PC-9 (cell line): ENCODE data around the gene LARP4B. TPM values are rescaled to one million over a fixed set of nuclear protein-coding genes. Genes with fewer than 3 reads are reported as not detected.

Source experiments
- BruUV-seq: library from RNA; stranded (reverse); fragments of 400-500 nt; replicated peaks from 2 replicates; lab custom pipeline; 2021; lab: Mats Ljungman, UMichigan
- CTCF ChIA-PET: fragments of 300-600 bp; sonication (Branson Sonifier 250); formaldehyde crosslinking; loops from one replicate; lab custom pipeline; 2022; ENCODE audit warnings: antibody characterized with exemption; lab: Charles Lee
- POLR2A ChIA-PET: fragments of 300-600 bp; sonication (Branson Sonifier 250); formaldehyde crosslinking; loops from one replicate; lab custom pipeline; 2022; ENCODE audit warnings: antibody characterized with exemption; ENCODE audit not compliant: unreplicated experiment; lab: Charles Lee
- DNase-seq, 2 experiments: peaks; one replicate each; pipeline versions ENCODE4 v3.0.0 to v3.0.0-alpha.2; 2015 to 2022; ENCODE audit warnings: mixed read lengths in 1 of 2
- H2AFZ ChIP-seq: fragments of 200-600 bp; sonication (generic); 2 replicates; pipeline ENCODE4 v1.8.1; 2017; ENCODE audit warnings: antibody characterized with exemption
- H3F3A ChIP-seq: fragments of 200-600 bp; sonication (generic); 2 replicates; pipeline ENCODE4 v1.8.1; 2017; ENCODE audit warnings: antibody characterized with exemption, mild to moderate bottlenecking, low read depth; ENCODE audit not compliant: insufficient read depth
- H3K27ac ChIP-seq: fragments of 200-600 bp; sonication (generic); 2 replicates; pipeline ENCODE4 v1.6.1; 2016; ENCODE audit warnings: mixed run types
- H3K27me3 ChIP-seq: fragments of 200-600 bp; sonication (generic); 2 replicates; pipeline ENCODE4 v1.6.1; 2016; ENCODE audit warnings: low read depth, mixed run types; ENCODE audit not compliant: insufficient read depth
- H3K36me3 ChIP-seq: fragments of 200-600 bp; sonication (generic); 2 replicates; pipeline ENCODE4 v1.6.1; 2016; ENCODE audit warnings: low read depth, mixed run types
- H3K4me1 ChIP-seq: fragments of 200-600 bp; sonication (generic); replicated peaks from 2 replicates; pipeline ENCODE4 v1.6.1; 2016; ENCODE audit warnings: mixed run types; ENCODE audit not compliant: insufficient read depth
- H3K4me2 ChIP-seq: fragments of 200-600 bp; sonication (generic); 2 replicates; pipeline ENCODE4 v1.6.1; 2017; ENCODE audit warnings: mixed run types
- H3K4me3 ChIP-seq: fragments of 200-600 bp; sonication (generic); 2 replicates; pipeline ENCODE4 v1.6.1; 2016; ENCODE audit warnings: mixed run types
- H3K79me2 ChIP-seq: fragments of 200-600 bp; sonication (generic); 2 replicates; pipeline ENCODE4 v1.6.1; 2017; ENCODE audit warnings: low read depth, mixed run types
- H3K9me2 ChIP-seq: fragments of 200-600 bp; sonication (generic); 2 replicates; pipeline ENCODE4 v1.8.1; 2017; ENCODE audit warnings: mild to moderate bottlenecking; ENCODE audit not compliant: insufficient read depth
- H3K9me3 ChIP-seq: fragments of 200-600 bp; sonication (generic); 2 replicates; pipeline ENCODE4 v1.8.1; 2016; ENCODE audit warnings: low read depth; ENCODE audit not compliant: insufficient read depth
- H4K20me1 ChIP-seq: fragments of 200-600 bp; sonication (generic); 2 replicates; pipeline ENCODE4 v1.8.1; 2017; ENCODE audit not compliant: insufficient read depth
- CTCF ChIP-seq: fragments of 200-600 bp; sonication (generic); conservative IDR thresholded peaks from 2 replicates; pipeline ENCODE4 v1.6.1; 2017; ENCODE audit warnings: mixed run types, antibody characterized with exemption, mild to moderate bottlenecking, moderate library complexity
- EZH2 ChIP-seq: fragments of 200-600 bp; sonication (generic); IDR thresholded peaks from 2 replicates; pipeline ENCODE4 v1.8.0; 2017; ENCODE audit warnings: antibody characterized with exemption, low read depth
- intact Hi-C: fragments of 100-400 bp; cut with micrococcal nuclease; formaldehyde crosslinking; loops from one replicate; pipeline ENCODE4 v1.10.0; 2022; ENCODE audit not compliant: unreplicated experiment
- total RNA-seq: library from RNA; stranded (reverse); gene quantifications from 2 replicates; pipeline ENCODE4 v1.2.3, GENCODE V29; 2021

LARP4B gene
- total RNA-seq, 1 experiment from 2014 or later: 93.4 TPM

GRCh38 chr10:803041-803741, 128.3 kb downstream of the LARP4B start:
- H3K4me3 ChIP-seq: no peak overlapping the region
- H2AFZ ChIP-seq: no peak overlapping the region
- H3K9me2 ChIP-seq: no peaks in the 10 kb centered on the region
- H3K79me2 ChIP-seq: no peaks in the 10 kb centered on the region
- ChIA-PET POLR2A (interaction anchor here (0.7 kb wide), 1 partner anchor 9 kb away, joined by 3 read pairs; no protein-coding TSS in a partner anchor), CTCF (no interaction called here)
- no peak overlapping the region for H3K27ac ChIP-seq
- H3K36me3 ChIP-seq: no peaks in the 10 kb centered on the region
- no peaks in the 10 kb centered on the region for H4K20me1 ChIP-seq
- no peak overlapping the region for H3K4me2 ChIP-seq
- intact Hi-C loops: no loop called here
- H3K27me3 ChIP-seq: no peaks in the 10 kb centered on the region
- no peak for DNase-seq
- no peaks in the 10 kb centered on the region for H3K4me1 ChIP-seq
- BruUV-seq: no TSS peak
- no peaks in the 10 kb centered on the region for H3F3A ChIP-seq
- H3K9me3 ChIP-seq: no peaks in the 10 kb centered on the region
- TF ChIP-seq EZH2: no peak
- no peak for TF ChIP-seq CTCF

- Histone ChIP-seq H3K4me2 (no peak overlapping the region), H3K27me3 (no peaks in the 10 kb centered on the region), H3K36me3 (no peaks in the 10 kb centered on the region), H4K20me1 (no peaks in the 10 kb centered on the region), H3K9me3 (no peaks in the 10 kb centered on the region), H2AFZ (no peak overlapping the region), H3K27ac (no peak overlapping the region), H3K4me1 (no peaks in the 10 kb centered on the region), H3F3A (no peaks in the 10 kb centered on the region), H3K4me3 (no peak overlapping the region), H3K79me2 (no peaks in the 10 kb centered on the region), H3K9me2 (no peaks in the 10 kb centered on the region)
- POLR2A ChIA-PET: no interaction called here
- TF ChIP-seq CTCF (no peak), EZH2 (no peak)
- no peak for DNase-seq
- BruUV-seq: no TSS peak
- intact Hi-C loops: no loop called here
- CTCF ChIA-PET: no interaction called here
These were observed 129.0 kb downstream of the LARP4B start for GRCh38 chr10:802506-802905.

GRCh38 chr10:797179-797578, 134.3 kb downstream of the LARP4B start:
- no peak overlapping the region for H3K4me2 ChIP-seq
- BruUV-seq: no TSS peak
- H3K27ac ChIP-seq: no peak overlapping the region
- H3K9me3 ChIP-seq: no peaks in the 10 kb centered on the region
- TF ChIP-seq CTCF: no peak
- no peak for TF ChIP-seq EZH2
- H3K79me2 ChIP-seq: no peaks in the 10 kb centered on the region
- no peaks in the 10 kb centered on the region for H4K20me1 ChIP-seq
- no peaks in the 10 kb centered on the region for H3K9me2 ChIP-seq
- no peak for DNase-seq
- H3K4me3 ChIP-seq: no peak overlapping the region
- no peak overlapping the region for H2AFZ ChIP-seq
- H3K36me3 ChIP-seq: no peaks in the 10 kb centered on the region
- CTCF ChIA-PET: no interaction called here
- H3K27me3 ChIP-seq: no peaks in the 10 kb centered on the region
- H3F3A ChIP-seq: 0 out of 2 replicates have a peak, but pooled peaks cover 3% of the 10 kb centered on the region
- POLR2A ChIA-PET: no interaction called here
- no peaks in the 10 kb centered on the region for H3K4me1 ChIP-seq
- intact Hi-C loops: no loop called here
